ENCODE data around the gene ATRN.

GRCh38 chr20:3611901-3612300 is 141.1 kb downstream of the ATRN start:
- no peak for TF ChIP-seq CTCF (IDR thresholded peaks at IDR 0.05)
- no peak for TF ChIP-seq POLR2A (IDR thresholded peaks at IDR 0.05)

Measured in tibial nerve (tissue), 3 donors.